CD14-positive monocyte (primary cell): ENCODE measurements around the gene SPEN. TPM values are rescaled to one million over a fixed set of nuclear protein-coding genes. Genes with fewer than 3 reads are reported as not detected.
"Not testable (repeated sequence)": the region's sequence is repeated elsewhere in the genome, so short reads cannot be mapped to it uniquely, and the experiment has no call there.

Source experiments
- DNase-seq, 3 donors: peaks; one replicate each; pipeline ENCODE4 v3.0.0-alpha.2; 2011 to 2022
- H2AFZ ChIP-seq: 2 replicates; pipeline ENCODE4 v1.6.0; 2012; ENCODE audit warnings: mild to moderate bottlenecking, low read depth, low read length, inconsistent platforms; ENCODE audit not compliant: insufficient read depth, poor library complexity, severe bottlenecking
- H3K27ac ChIP-seq, 2 donors: 1 replicate in 1 of 2; 2 replicates in 1 of 2; pipeline ENCODE4 v1.5.1; 2012 to 2013; ENCODE audit warnings: low read length in 2 of 2, control low read depth in 1 of 2, inconsistent platforms in 1 of 2, low read depth in 1 of 2, mild to moderate bottlenecking in 1 of 2
- H3K27me3 ChIP-seq, 2 donors: one replicate each; pipeline versions ENCODE4 v1.6.0 to v1.6.1; 2011 to 2013; ENCODE audit warnings: low read length in 2 of 2; ENCODE audit not compliant: control insufficient read depth in 2 of 2, insufficient read depth in 2 of 2
- H3K36me3 ChIP-seq, 2 donors: replicated peaks in 1 of 2; 1 replicate in 1 of 2; 2 replicates in 1 of 2; pipeline versions ENCODE4 v1.5.1 to v1.6.1; 2012 to 2013; ENCODE audit warnings: low read length in 2 of 2, control low read depth in 1 of 2, inconsistent platforms in 1 of 2, mild to moderate bottlenecking in 1 of 2; ENCODE audit not compliant: insufficient read depth in 2 of 2, control insufficient read depth in 1 of 2
- H3K4me1 ChIP-seq, 2 donors: 1 replicate in 1 of 2; 2 replicates in 1 of 2; pipeline versions ENCODE4 v1.5.1 to v1.6.1; 2012 to 2013; ENCODE audit warnings: low read length in 2 of 2, control low read depth in 1 of 2, inconsistent platforms in 1 of 2, mild to moderate bottlenecking in 1 of 2, moderate library complexity in 1 of 2; ENCODE audit not compliant: insufficient read depth in 2 of 2, control insufficient read depth in 1 of 2
- H3K4me2 ChIP-seq: replicated peaks from 2 replicates; pipeline ENCODE3; 2012; ENCODE audit warnings: low read length, moderate library complexity, mild to moderate bottlenecking; ENCODE audit not compliant: poor library complexity, severe bottlenecking; ENCODE audit errors: extremely low read depth
- H3K4me3 ChIP-seq, 3 experiments: fragments of 200-600 bp in 1 of 3; sonication (generic) in 1 of 3; replicated peaks in 1 of 3; 1 replicate in 2 of 3; 2 replicates in 1 of 3; pipeline ENCODE4 v1.5.1; 2011 to 2013; ENCODE audit warnings: low read length in 3 of 3, mild to moderate bottlenecking in 3 of 3, control low read depth in 2 of 3, low read depth in 2 of 3, inconsistent platforms in 1 of 3, moderate library complexity in 1 of 3
- H3K79me2 ChIP-seq: 2 replicates; pipeline ENCODE4 v1.6.0; 2012; ENCODE audit warnings: mild to moderate bottlenecking, control low read depth, inconsistent platforms, low read length, moderate library complexity; ENCODE audit not compliant: insufficient read depth
- H3K9ac ChIP-seq: 2 replicates; pipeline ENCODE4 v1.6.0; 2017; ENCODE audit warnings: low read length, mild to moderate bottlenecking; ENCODE audit not compliant: insufficient read depth, poor library complexity, severe bottlenecking
- H3K9me3 ChIP-seq, 2 donors: replicated peaks in 1 of 2; 1 replicate in 1 of 2; 2 replicates in 1 of 2; pipeline versions ENCODE4 v1.5.1 to v1.6.1; 2012 to 2013; ENCODE audit warnings: low read length in 2 of 2, control low read depth in 1 of 2; ENCODE audit not compliant: control insufficient read depth in 1 of 2, insufficient read depth in 1 of 2
- H4K20me1 ChIP-seq: 2 replicates; pipeline ENCODE4 v1.6.0; 2012; ENCODE audit warnings: mild to moderate bottlenecking, low read length, control low read depth, moderate library complexity; ENCODE audit not compliant: insufficient read depth
- H3K27ac Mint-ChIP-seq, 7 donors: one replicate each; pipeline ENCODE4 v1.8.0; 2020; ENCODE audit warnings: mild to moderate bottlenecking in 7 of 7, mixed read lengths in 7 of 7, moderate library complexity in 6 of 7, inconsistent platforms in 2 of 7
- H3K27me3 Mint-ChIP-seq, 3 donors: one replicate each; pipeline ENCODE4 v1.8.0; 2021 to 2022; ENCODE audit warnings: low read depth in 3 of 3, mild to moderate bottlenecking in 3 of 3, mixed read lengths in 3 of 3, moderate library complexity in 3 of 3, inconsistent platforms in 1 of 3
- H3K36me3 Mint-ChIP-seq, 2 donors: one replicate each; pipeline ENCODE4 v1.8.0; 2020; ENCODE audit warnings: mixed read lengths in 2 of 2, inconsistent platforms in 1 of 2, mild to moderate bottlenecking in 1 of 2
- H3K4me1 Mint-ChIP-seq: one replicate; pipeline ENCODE4 v1.8.0; 2020; ENCODE audit warnings: mild to moderate bottlenecking, mixed read lengths
- H3K4me3 Mint-ChIP-seq, 2 donors: one replicate each; pipeline ENCODE4 v1.8.0; 2020; ENCODE audit warnings: mild to moderate bottlenecking in 2 of 2, mixed read lengths in 2 of 2, moderate library complexity in 1 of 2
- H3K9me3 Mint-ChIP-seq, 7 donors: one replicate each; pipeline ENCODE4 v1.8.0; 2020 to 2022; ENCODE audit warnings: mixed read lengths in 7 of 7, mild to moderate bottlenecking in 6 of 7, moderate library complexity in 6 of 7, inconsistent platforms in 2 of 7
- WGBS: methylation state at CpG from one replicate; pipeline ENCODE4 v1.1.5; 2013; ENCODE audit warnings: missing lambda C conversion rate; ENCODE audit not compliant: insufficient coverage; 5-methylcytosine and 5-hydroxymethylcytosine counted together
- intact Hi-C, 2 donors: fragments of 100-400 bp; cut with micrococcal nuclease; formaldehyde crosslinking; loops; one replicate each; pipeline versions ENCODE4 v1.15.0 to v1.15.1; 2023
- polyA plus RNA-seq, 3 donors: library from polyadenylated mRNA; depleted of rRNA in 1 of 3; unstranded in 2 of 3; stranded (reverse) in 1 of 3; fragments of 300-500 nt in 2 of 3; fragments of >200 nt in 1 of 3; fragmentation: Illumina TruSeq in 2 of 3; gene quantifications; 1 replicate in 2 of 3; 2 replicates in 1 of 3; pipeline ENCODE4 v1.2.3, GENCODE V29; 2012 to 2021
- TF ChIP-seq, protein P1 (sequence below): fragments of 200-600 bp; IDR thresholded peaks from one replicate; pipeline ENCODE4 v1.8.0; 2022; ENCODE audit warnings: antibody characterized with exemption, mild to moderate bottlenecking

SPEN gene
- polyA plus RNA-seq, 3 donors, result 3.1 to 30.9 (median 6.1) TPM

DNA sequence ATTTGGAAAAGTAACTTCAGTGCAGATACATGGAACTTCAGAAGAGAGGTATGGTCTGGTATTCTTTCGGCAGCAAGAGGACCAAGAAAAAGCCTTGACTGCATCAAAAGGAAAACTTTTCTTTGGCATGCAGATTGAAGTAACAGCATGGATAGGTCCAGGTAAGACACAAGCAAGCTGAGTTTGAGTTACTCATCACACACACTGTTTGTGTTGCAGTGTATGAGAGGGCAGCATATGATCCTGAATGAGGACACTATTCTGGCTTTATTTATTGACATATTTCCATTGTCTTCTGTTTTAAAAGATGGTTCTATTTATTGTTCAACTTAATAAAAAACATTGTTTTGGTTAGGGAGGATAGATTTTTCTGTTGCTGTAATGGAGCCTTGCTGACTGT, 63.6 kb downstream of the SPEN start:
- peaks cover 90% of the 10 kb centered on the region for H3K79me2 ChIP-seq
- H3K36me3 Mint-ChIP-seq, result peaks cover 50 to 80% of the 10 kb centered on the region in 2 donors
- H3K4me2 ChIP-seq, result no peak overlapping the region

DNA sequence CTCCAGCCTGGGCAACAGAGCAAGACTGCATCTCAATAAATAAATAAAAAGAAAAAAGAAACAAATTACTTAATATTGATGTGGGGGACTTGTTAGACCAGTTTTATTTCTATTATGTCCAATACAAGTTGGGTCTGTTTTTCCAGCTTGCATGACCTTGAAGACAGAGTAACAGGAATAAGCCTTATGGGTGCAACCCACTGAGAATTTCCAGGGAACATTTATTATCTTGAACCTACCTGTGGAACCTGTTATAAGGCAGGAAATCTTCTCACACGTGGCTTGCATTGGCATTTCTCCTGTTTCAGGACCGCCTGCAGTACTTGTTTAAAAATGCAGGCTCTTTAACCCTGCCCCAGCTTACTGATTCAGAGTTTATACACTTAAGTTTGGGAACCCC, 64.4 kb downstream of the SPEN start:
- Mint-ChIP-seq H3K27me3 (no peaks in the 10 kb centered on the region), H3K9me3 (no peaks in the 10 kb centered on the region), H3K27ac (no peak overlapping the region), H3K4me3 (no peak overlapping the region), H3K36me3 (peaks cover 56 to 81% of the 10 kb centered on the region in 2 donors), H3K4me1 (peaks cover 7% of the 10 kb centered on the region)
- no peak for DNase-seq
- Histone ChIP-seq H2AFZ (no peak overlapping the region), H3K4me2 (no peak overlapping the region), H3K27me3 (no peaks in the 10 kb centered on the region), H3K4me3 (no peak overlapping the region), H3K79me2 (peaks cover 85% of the 10 kb centered on the region), H4K20me1 (peaks cover 79% of the 10 kb centered on the region), H3K9ac (no peak overlapping the region), H3K36me3 (peaks cover 76 to 90% of the 10 kb centered on the region in 2 donors), H3K4me1 (no peaks in the 10 kb centered on the region), H3K27ac (no peak overlapping the region), H3K9me3 (no peaks in the 10 kb centered on the region)
- WGBS, result 88% methylated on average over 2 of the region's 2 CpGs
- intact Hi-C loops, result no loop called here
- TF ChIP-seq, protein P1, sequence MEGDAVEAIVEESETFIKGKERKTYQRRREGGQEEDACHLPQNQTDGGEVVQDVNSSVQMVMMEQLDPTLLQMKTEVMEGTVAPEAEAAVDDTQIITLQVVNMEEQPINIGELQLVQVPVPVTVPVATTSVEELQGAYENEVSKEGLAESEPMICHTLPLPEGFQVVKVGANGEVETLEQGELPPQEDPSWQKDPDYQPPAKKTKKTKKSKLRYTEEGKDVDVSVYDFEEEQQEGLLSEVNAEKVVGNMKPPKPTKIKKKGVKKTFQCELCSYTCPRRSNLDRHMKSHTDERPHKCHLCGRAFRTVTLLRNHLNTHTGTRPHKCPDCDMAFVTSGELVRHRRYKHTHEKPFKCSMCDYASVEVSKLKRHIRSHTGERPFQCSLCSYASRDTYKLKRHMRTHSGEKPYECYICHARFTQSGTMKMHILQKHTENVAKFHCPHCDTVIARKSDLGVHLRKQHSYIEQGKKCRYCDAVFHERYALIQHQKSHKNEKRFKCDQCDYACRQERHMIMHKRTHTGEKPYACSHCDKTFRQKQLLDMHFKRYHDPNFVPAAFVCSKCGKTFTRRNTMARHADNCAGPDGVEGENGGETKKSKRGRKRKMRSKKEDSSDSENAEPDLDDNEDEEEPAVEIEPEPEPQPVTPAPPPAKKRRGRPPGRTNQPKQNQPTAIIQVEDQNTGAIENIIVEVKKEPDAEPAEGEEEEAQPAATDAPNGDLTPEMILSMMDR, result no peak

More for the DNA sequence above, 63.6 kb downstream of the SPEN start:
- intact Hi-C loops, result no loop called here
- no peaks in the 10 kb centered on the region for H3K27me3 ChIP-seq
- peaks cover 70 to 88% of the 10 kb centered on the region in 2 donors for H3K36me3 ChIP-seq
- H2AFZ ChIP-seq, result no peak overlapping the region
- TF ChIP-seq, protein P1, result no peak
- WGBS, result 100% methylated on average over 1 of the region's 1 CpG
- H3K9ac ChIP-seq, result no peak overlapping the region
- H3K4me3 Mint-ChIP-seq, result no peak overlapping the region
- no peak overlapping the region for H3K4me3 ChIP-seq
- peaks cover 5% of the 10 kb centered on the region for H3K4me1 Mint-ChIP-seq
- H3K9me3 Mint-ChIP-seq, result no peaks in the 10 kb centered on the region
- no peak overlapping the region for H3K27ac ChIP-seq
- peaks cover 79% of the 10 kb centered on the region for H4K20me1 ChIP-seq
- H3K27me3 Mint-ChIP-seq, result no peaks in the 10 kb centered on the region
- no peaks in the 10 kb centered on the region for H3K9me3 ChIP-seq
- no peaks in the 10 kb centered on the region for H3K4me1 ChIP-seq
- no peak for DNase-seq
- H3K27ac Mint-ChIP-seq, result no peak overlapping the region

DNA sequence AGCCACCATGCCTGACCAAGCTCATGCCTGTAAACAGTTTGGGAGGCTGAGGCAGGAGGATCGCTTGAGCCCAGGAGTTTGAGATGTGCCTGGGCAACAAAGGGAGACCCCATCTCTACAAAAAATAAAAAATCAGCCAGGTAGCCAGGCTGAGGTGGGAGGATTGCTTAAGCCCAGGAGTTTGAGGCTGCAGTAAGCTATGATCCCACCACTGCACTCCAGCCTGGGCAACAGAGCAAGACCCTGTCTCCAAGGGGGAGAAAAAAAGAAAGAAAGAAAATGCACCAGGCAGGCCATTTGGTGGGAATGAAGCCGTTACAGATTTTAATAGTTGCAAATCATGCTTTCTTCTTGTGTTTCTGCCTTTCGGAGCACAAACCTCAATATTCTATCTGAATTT, 66.1 kb downstream of the SPEN start:
- H3K9me3 ChIP-seq, H3K4me2 ChIP-seq, H3K4me1 ChIP-seq, DNase-seq, H3K4me1 Mint-ChIP-seq, intact Hi-C loops, H3K4me3 ChIP-seq, H3K9me3 Mint-ChIP-seq, H2AFZ ChIP-seq, H3K27me3 Mint-ChIP-seq, H3K27me3 ChIP-seq, H3K4me3 Mint-ChIP-seq, H3K9ac ChIP-seq, H3K27ac ChIP-seq: not testable (repeated sequence)
- Mint-ChIP-seq H3K27ac (peak overlapping the region in 3 of 7 donors; percentile 55 to 68 (median 57)), H3K36me3 (peaks cover 64 to 89% of the 10 kb centered on the region in 2 donors)
- H3K36me3 ChIP-seq, result peaks cover 80 to 99% of the 10 kb centered on the region in 2 donors
- no CpG with 5 or more reads among the region's 3 CpGs for WGBS
- H3K79me2 ChIP-seq, result peaks cover 75% of the 10 kb centered on the region
- H4K20me1 ChIP-seq, result peaks cover 77% of the 10 kb centered on the region
